Prostate gland (tissue), 2 donors: Measurements from ENCODE around the gene ASAP3. TPM values are rescaled to one million over a fixed set of nuclear protein-coding genes. Genes with fewer than 3 reads are reported as not detected.

Source experiments
- DNase-seq: peaks from one replicate; pipeline ENCODE4 v3.0.0-alpha.2; 2019; ENCODE audit warnings: low spot score
- H3K27ac ChIP-seq, 2 donors: fragments of 200-600 bp; sonication (generic); 2 replicates each; pipeline ENCODE4 v1.5.1; 2017 to 2019
- H3K27me3 ChIP-seq: fragments of 200-600 bp; sonication (generic); replicated peaks from 2 replicates; pipeline ENCODE4 v1.5.1; 2019; ENCODE audit not compliant: insufficient read depth
- H3K36me3 ChIP-seq, 2 donors: fragments of 200-600 bp; sonication (generic); 1 replicate in 1 of 2; 2 replicates in 1 of 2; pipeline versions ENCODE4 v1.5.1 to v1.8.1; 2017 to 2019
- H3K4me1 ChIP-seq: fragments of 200-600 bp; sonication (generic); replicated peaks from 2 replicates; pipeline ENCODE4 v1.5.1; 2019
- H3K4me3 ChIP-seq, 2 donors: fragments of 200-600 bp; sonication (generic); 2 replicates each; pipeline ENCODE4 v1.5.1; 2017 to 2019
- H3K9me3 ChIP-seq: fragments of 200-600 bp; sonication (generic); 2 replicates; pipeline ENCODE4 v1.5.1; 2017
- CTCF ChIP-seq, 4 experiments: fragments of 200-600 bp in 2 of 4; fragments of 450-650 bp in 2 of 4; sonication (generic) in 2 of 4; IDR thresholded peaks; 1 replicate in 3 of 4; 2 replicates in 1 of 4; pipeline ENCODE4 v1.5.1; 2016 to 2019; ENCODE audit warnings: antibody characterized with exemption in 4 of 4, mild to moderate bottlenecking in 2 of 4, moderate library complexity in 2 of 4
- POLR2A ChIP-seq: fragments of 450-650 bp; IDR thresholded peaks from one replicate; pipeline ENCODE4 v1.6.1; 2016; ENCODE audit warnings: antibody characterized with exemption, mild to moderate bottlenecking
- POLR2AphosphoS5 ChIP-seq: sonication (generic); formaldehyde crosslinking; IDR thresholded peaks from one replicate; pipeline ENCODE4 v1.6.1; 2017; ENCODE audit warnings: antibody characterized with exemption
- WGBS: methylation state at CpG from one replicate; pipeline ENCODE4 v1.1.5; 2018; 5-methylcytosine and 5-hydroxymethylcytosine counted together
- intact Hi-C: fragments of 100-400 bp; cut with DNase I; formaldehyde crosslinking; loops from one replicate; pipeline ENCODE4 v1.14.2; 2022
- total RNA-seq, 2 donors: library from RNA; depleted of rRNA; stranded (reverse); fragments of >200 nt; gene quantifications; one replicate each; pipeline ENCODE4 v1.1.0, GENCODE V29; 2016

ASAP3 gene
- total RNA-seq, 2 donors from 2014 or later = 76.5 to 83.1 TPM

GRCh38 chr1:23424293-23425192 is 59.4 kb downstream of the ASAP3 start, which contains the start of gene TCEA3:
TCEA3 (minus strand) TSS chr1:23424748; CDS start chr1:23424633, 115 bp downstream.
- peak; percentile 64 for DNase-seq
- under 1% methylated on average over 77 of the region's 84 CpGs for WGBS
- intact Hi-C loops = loop anchor here (5.0 kb wide), 1 partner anchor 58 kb away; the partner anchor contains the start of gene ASAP3

GRCh38 chr1:23423415-23424292 is 60.3 kb downstream of the ASAP3 start:
- WGBS = 7% methylated on average over 43 of the region's 46 CpGs
- TF ChIP-seq POLR2AphosphoS5 (no peak), POLR2A (no peak), CTCF (IDR thresholded peaks at IDR 0.05) (no peak)
- peaks cover 6% of the 10 kb centered on the region for H3K4me1 ChIP-seq
- no peaks in the 10 kb centered on the region for H3K9me3 ChIP-seq
- DNase-seq = peak; percentile 53
- intact Hi-C loops = loop anchor here (5.0 kb wide), 1 partner anchor 59 kb away; the partner anchor contains the start of gene ASAP3
- no peaks in the 10 kb centered on the region for H3K36me3 ChIP-seq
- H3K4me3 ChIP-seq = peak overlapping the region; percentile 67 to 78
- no peaks in the 10 kb centered on the region for H3K27me3 ChIP-seq
- peak overlapping the region; percentile 84 to 88 for H3K27ac ChIP-seq

More at GRCh38 chr1:23424293-23425192, 59.4 kb downstream of the ASAP3 start, which contains the start of gene TCEA3:
- peak within 1 kb of the TSS; percentile 67 to 78 for H3K4me3 ChIP-seq
- H3K36me3 ChIP-seq = no peaks in the 10 kb centered on the region
- TF ChIP-seq CTCF (IDR thresholded peaks at IDR 0.05) (no peak), POLR2A (peak; percentile 6), POLR2AphosphoS5 (peak; percentile 40)
- peak within 1 kb of the TSS; percentile 84 to 88 for H3K27ac ChIP-seq
- no peaks in the 10 kb centered on the region for H3K9me3 ChIP-seq
- H3K4me1 ChIP-seq = peaks cover 6% of the 10 kb centered on the region
- H3K27me3 ChIP-seq = no peaks in the 10 kb centered on the region

- Histone ChIP-seq H3K27ac (peak overlapping the region; percentile 84 to 88), H3K36me3 (no peaks in the 10 kb centered on the region), H3K4me1 (peaks cover 6% of the 10 kb centered on the region), H3K9me3 (no peaks in the 10 kb centered on the region), H3K27me3 (no peaks in the 10 kb centered on the region), H3K4me3 (peak overlapping the region in 1 of 2 donors; percentile 78)
- WGBS = 47% methylated on average over 6 of the region's 6 CpGs
- intact Hi-C loops = loop anchor here (5.0 kb wide), 1 partner anchor 59 kb away; the partner anchor contains the start of gene ASAP3
- DNase-seq = no peak
- TF ChIP-seq POLR2AphosphoS5 (no peak), CTCF (IDR thresholded peaks at IDR 0.05) (no peak), POLR2A (no peak)
Observed at GRCh38 chr1:23422941-23423340, 61.0 kb downstream of the ASAP3 start.

GRCh38 chr1:23422241-23422877 is 61.6 kb downstream of the ASAP3 start:
- H3K27ac ChIP-seq = peak overlapping the region; percentile 84 to 88
- H3K4me3 ChIP-seq = no peak overlapping the region
- H3K4me1 ChIP-seq = peaks cover 6% of the 10 kb centered on the region
- H3K27me3 ChIP-seq = no peaks in the 10 kb centered on the region
- H3K36me3 ChIP-seq = no peaks in the 10 kb centered on the region
- intact Hi-C loops = loop anchor here (5.0 kb wide), 1 partner anchor 60 kb away; the partner anchor contains the start of gene ASAP3
- TF ChIP-seq POLR2A (no peak), POLR2AphosphoS5 (peak; percentile 25), CTCF (IDR thresholded peaks at IDR 0.05) (no peak)
- peak; percentile 68 for DNase-seq
- WGBS = 13% methylated on average over 15 of the region's 15 CpGs
- H3K9me3 ChIP-seq = no peaks in the 10 kb centered on the region
